H1 (cell line): ENCODE data around the gene CUX1. TPM values are rescaled to one million over a fixed set of nuclear protein-coding genes. Genes with fewer than 3 reads are reported as not detected.

Experiments
- CTCF ChIA-PET: fragments of 300-600 bp; sonication (Branson Sonifier 250); formaldehyde crosslinking; loops from one replicate; lab custom pipeline; 2021; ENCODE audit not compliant: partially characterized antibody; lab: Charles Lee
- POLR2A ChIA-PET: fragments of 300-600 bp; sonication (Branson Sonifier 250); formaldehyde crosslinking; loops from one replicate; lab custom pipeline; 2021; ENCODE audit warnings: inconsistent platforms; ENCODE audit not compliant: partially characterized antibody; lab: Charles Lee
- DNase-seq, 2 experiments: peaks; one replicate each; pipeline versions ENCODE4 v3.0.0 to v3.0.0-alpha.2; 2010 to 2022; ENCODE audit warnings: low spot score in 2 of 2, low read depth in 1 of 2, mixed read lengths in 1 of 2
- FAIRE-seq: peaks from 2 replicates; lab custom pipeline; 2011; peaks lifted over from hg19 to GRCh38; lab: Jason Lieb, UNC
- H2AFZ ChIP-seq: 2 replicates; pipeline ENCODE4 v1.8.1; 2012; ENCODE audit warnings: low read length, inconsistent platforms
- H2AK5ac ChIP-seq: 2 replicates; pipeline ENCODE4 v1.6.1; 2013; ENCODE audit warnings: low read depth, low read length
- H2BK120ac ChIP-seq: replicated peaks from 2 replicates; pipeline ENCODE3; 2013; ENCODE audit warnings: low read depth, low read length, inconsistent platforms
- H2BK12ac ChIP-seq: 2 replicates; pipeline ENCODE4 v1.6.1; 2013; ENCODE audit warnings: low read depth, low read length
- H2BK15ac ChIP-seq: 2 replicates; pipeline ENCODE4 v1.6.1; 2013; ENCODE audit warnings: low read length
- H2BK20ac ChIP-seq: 2 replicates; pipeline ENCODE4 v1.6.1; 2013; ENCODE audit warnings: low read length
- H2BK5ac ChIP-seq: 2 replicates; pipeline ENCODE4 v1.6.1; 2013; ENCODE audit warnings: low read depth, low read length
- H3K14ac ChIP-seq: 2 replicates; pipeline ENCODE4 v1.6.1; 2013; ENCODE audit warnings: inconsistent platforms; ENCODE audit not compliant: insufficient read length
- H3K18ac ChIP-seq: 2 replicates; pipeline ENCODE4 v1.6.1; 2013; ENCODE audit warnings: low read length; ENCODE audit errors: extremely low read depth
- H3K23ac ChIP-seq: 2 replicates; pipeline ENCODE4 v1.6.1; 2013; ENCODE audit warnings: inconsistent platforms; ENCODE audit not compliant: insufficient read length
- H3K23me2 ChIP-seq: 2 replicates; pipeline ENCODE4 v1.6.1; 2013; ENCODE audit warnings: low read depth, low read length
- H3K27ac ChIP-seq: 2 replicates; pipeline ENCODE4 v1.6.1; 2011; ENCODE audit warnings: low read depth, low read length, inconsistent platforms
- H3K27me3 ChIP-seq, 4 experiments: replicated peaks in 1 of 4; 1 replicate in 1 of 4; 2 replicates in 3 of 4; pipeline versions ENCODE4 v1.6.1 to v1.8.1; 2011 to 2013; ENCODE audit warnings: low read length in 3 of 4, mild to moderate bottlenecking in 3 of 4, inconsistent platforms in 2 of 4, mixed read lengths in 2 of 4, moderate library complexity in 1 of 4; ENCODE audit not compliant: control insufficient read depth in 3 of 4, insufficient read depth in 3 of 4; ENCODE audit errors: extremely low read depth in 1 of 4
- H3K36me3 ChIP-seq, 4 experiments: 2 replicates each; pipeline versions ENCODE4 v1.6.1 to v1.8.1; 2011 to 2013; ENCODE audit warnings: mild to moderate bottlenecking in 4 of 4, low read length in 3 of 4, moderate library complexity in 2 of 4, control low read depth in 1 of 4, inconsistent platforms in 1 of 4; ENCODE audit not compliant: insufficient read depth in 4 of 4, control insufficient read depth in 2 of 4
- H3K4ac ChIP-seq: replicated peaks from 2 replicates; pipeline ENCODE3; 2013; ENCODE audit warnings: low read length, low read depth, mixed read lengths, inconsistent platforms; ENCODE audit not compliant: insufficient read length
- H3K4me1 ChIP-seq, 4 experiments: replicated peaks in 1 of 4; 1 replicate in 1 of 4; 2 replicates in 3 of 4; pipeline versions ENCODE4 v1.6.1 to v1.8.1; 2011 to 2013; ENCODE audit warnings: low read length in 3 of 4, inconsistent platforms in 2 of 4, mixed read lengths in 1 of 4; ENCODE audit not compliant: insufficient read depth in 4 of 4, control insufficient read depth in 3 of 4
- H3K4me2 ChIP-seq, 2 experiments: 2 replicates each; pipeline versions ENCODE4 v1.6.1 to v1.8.1; 2011 to 2013; ENCODE audit warnings: low read depth in 2 of 2, low read length in 2 of 2, control low read depth in 1 of 2, inconsistent platforms in 1 of 2, mild to moderate bottlenecking in 1 of 2; ENCODE audit not compliant: insufficient read depth in 1 of 2
- H3K4me3 ChIP-seq, 4 experiments: fragments of 200-600, 300-600 bp in 1 of 4; sonication (generic), shearing (Covaris generic), sonication (Bioruptor Twin) in 1 of 4; 2 replicates each; pipeline versions ENCODE4 v1.5.1 to v1.8.1; 2011 to 2016; ENCODE audit warnings: low read length in 4 of 4, low read depth in 3 of 4, control low read depth in 2 of 4, inconsistent platforms in 2 of 4, mild to moderate bottlenecking in 2 of 4, mixed read lengths in 1 of 4, moderate library complexity in 1 of 4; ENCODE audit not compliant: insufficient read depth in 2 of 4; ENCODE audit errors: extremely low read depth in 1 of 4
- H3K56ac ChIP-seq: replicated peaks from 2 replicates; pipeline ENCODE3; 2013; ENCODE audit warnings: low read depth, mild to moderate bottlenecking, mixed read lengths, low read length, inconsistent platforms; ENCODE audit not compliant: insufficient read length
- H3K79me1 ChIP-seq: 2 replicates; pipeline ENCODE4 v1.6.1; 2013; ENCODE audit warnings: low read depth, low read length, control low read depth
- H3K79me2 ChIP-seq, 2 experiments: 2 replicates each; pipeline versions ENCODE4 v1.6.1 to v1.8.1; 2012 to 2013; ENCODE audit warnings: low read length in 2 of 2, mild to moderate bottlenecking in 2 of 2, inconsistent platforms in 1 of 2; ENCODE audit not compliant: insufficient read depth in 2 of 2, control insufficient read depth in 1 of 2
- H3K9ac ChIP-seq, 4 experiments: replicated peaks in 1 of 4; 1 replicate in 1 of 4; 2 replicates in 3 of 4; pipeline versions ENCODE4 v1.6.1 to v1.8.1; 2011 to 2013; ENCODE audit warnings: low read depth in 3 of 4, low read length in 3 of 4, control low read depth in 2 of 4, mild to moderate bottlenecking in 2 of 4, moderate library complexity in 2 of 4, inconsistent platforms in 1 of 4; ENCODE audit errors: extremely low read depth in 1 of 4
- H3K9me3 ChIP-seq, 2 experiments: 2 replicates each; pipeline versions ENCODE4 v1.6.1 to v1.8.1; 2012 to 2013; ENCODE audit warnings: mild to moderate bottlenecking in 2 of 2, moderate library complexity in 2 of 2, control low read depth in 1 of 2, inconsistent platforms in 1 of 2, low read depth in 1 of 2, low read length in 1 of 2, mixed read lengths in 1 of 2; ENCODE audit not compliant: insufficient read depth in 2 of 2
- H4K20me1 ChIP-seq, 2 experiments: replicated peaks in 1 of 2; 2 replicates each; pipeline versions ENCODE3 to v1.8.1; 2011 to 2013; ENCODE audit warnings: inconsistent platforms in 2 of 2, low read length in 2 of 2, mild to moderate bottlenecking in 1 of 2; ENCODE audit not compliant: insufficient read depth in 2 of 2, control insufficient read depth in 1 of 2
- H4K5ac ChIP-seq: 2 replicates; pipeline ENCODE4 v1.6.1; 2013; ENCODE audit warnings: low read length, low read depth, mixed read lengths, inconsistent platforms; ENCODE audit not compliant: insufficient read length
- H4K8ac ChIP-seq: 2 replicates; pipeline ENCODE4 v1.8.0; 2013; ENCODE audit warnings: mild to moderate bottlenecking, moderate library complexity, low read length, inconsistent platforms; ENCODE audit not compliant: insufficient read depth; ENCODE audit errors: extremely low read depth
- H4K91ac ChIP-seq: replicated peaks from 2 replicates; pipeline ENCODE3; 2013; ENCODE audit warnings: low read length, mixed read lengths, inconsistent platforms; ENCODE audit not compliant: insufficient read length
- CBX5 ChIP-seq: fragments of 300-800, 300-1000 bp; sonication (generic); IDR thresholded peaks from 2 replicates; pipeline ENCODE4 v1.7.1; 2016; ENCODE audit warnings: antibody characterized with exemption, low read length, low read depth
- CBX8 ChIP-seq: fragments of 300-800, 300-1000 bp; sonication (generic); IDR thresholded peaks from 2 replicates; pipeline ENCODE4 v1.7.1; 2016; ENCODE audit warnings: low read depth, low read length, borderline replicate concordance
- EGR1 ChIP-seq: IDR thresholded peaks from 2 replicates; pipeline ENCODE4 v1.6.1; 2011; ENCODE audit warnings: low read depth, low read length, borderline replicate concordance
- FOSL1 ChIP-seq: IDR thresholded peaks from 2 replicates; pipeline ENCODE4 v1.6.1; 2011; ENCODE audit warnings: mild to moderate bottlenecking, low read depth, low read length, moderate library complexity; ENCODE audit not compliant: insufficient read depth
- KDM1A ChIP-seq: fragments of 200-600, 300-600 bp; sonication (generic); IDR thresholded peaks from 2 replicates; pipeline ENCODE4 v1.7.1; 2016; ENCODE audit warnings: mild to moderate bottlenecking, low read length, borderline replicate concordance
- POLR2AphosphoS5 ChIP-seq: IDR thresholded peaks from 2 replicates; pipeline ENCODE4 v1.6.1; 2011; ENCODE audit warnings: low read depth, low read length
- RAD21 ChIP-seq, 2 experiments: IDR thresholded peaks in 1 of 2; conservative IDR thresholded peaks in 1 of 2; 2 replicates each; pipeline ENCODE4 v1.6.1; 2011; ENCODE audit warnings: low read depth in 2 of 2, low read length in 2 of 2, improper control_type of control experiment in 1 of 2, inconsistent platforms in 1 of 2, mild to moderate bottlenecking in 1 of 2, moderate library complexity in 1 of 2
- TAF1 ChIP-seq: IDR thresholded peaks from 2 replicates; pipeline ENCODE4 v1.6.1; 2011; ENCODE audit warnings: mild to moderate bottlenecking, low read depth, low read length
- WGBS, 2 experiments: shearing (Covaris generic) in 1 of 2; methylation state at CpG; one replicate each; pipeline versions ENCODE4 v1.1.6 to v1.1.7; 2013 to 2015; ENCODE audit warnings: low lambda C conversion rate in 2 of 2, mixed read lengths in 2 of 2, inconsistent platforms in 1 of 2, low coverage in 1 of 2, missing lambda C conversion rate in 1 of 2; ENCODE audit not compliant: insufficient replicate concordance in 2 of 2, insufficient coverage in 1 of 2, insufficient read length in 1 of 2; ENCODE audit errors: extremely low coverage in 1 of 2, missing lambda C conversion rate in 1 of 2; 5-methylcytosine and 5-hydroxymethylcytosine counted together
- polyA plus RNA-seq, 7 experiments: library from polyadenylated mRNA; depleted of rRNA in 3 of 7; stranded (reverse) in 5 of 7; unstranded in 2 of 7; fragments of >200 nt in 5 of 7; fragments of 200-250 nt in 2 of 7; gene quantifications; 1 replicate in 5 of 7; 2 replicates in 1 of 7; 4 replicates in 1 of 7; pipeline versions ENCODE4 v1.2.1 to v1.2.3, GENCODE V29; 2011 to 2013; ENCODE audit warnings: missing spikeins in 2 of 7, mixed read lengths in 2 of 7
- total RNA-seq: library from RNA; stranded (reverse); fragmentation: NEBNext Ultra II Directional; extraction: Animal tissue kit (Norgen Biotek cat#: 25700); gene quantifications from 2 replicates; pipeline ENCODE4 v1.2.1, GENCODE V29; 2021

CUX1 gene
- total and polyA plus RNA-seq, 2 of the 8 experiments (the other 6 are each of a cell fraction or from before 2014, with no cell fraction given): 21.6 to 65.9 TPM

- Histone ChIP-seq H3K9me3 (no peaks in the 10 kb centered on the region), H3K36me3 (no peaks in the 10 kb centered on the region), H3K23me2 (no peaks in the 10 kb centered on the region), H2BK20ac (no peak overlapping the region), H4K20me1 (no peaks in the 10 kb centered on the region), H2BK15ac (no peak overlapping the region), H3K9ac (no peak overlapping the region), H2BK120ac (no peak overlapping the region), H3K4me1 (peaks cover 0 to 3% (median 0%) of the 10 kb centered on the region in 4 experiments; a peak in 1 of 7 replicates), H2AK5ac (no peak overlapping the region), H3K4ac (no peak overlapping the region), H3K14ac (no peak overlapping the region), H3K18ac (no peak overlapping the region), H2BK12ac (0 out of 2 replicates have a peak overlapping the region, but pooled peaks have one; percentile 27), H3K56ac (no peak overlapping the region), H3K27ac (no peak overlapping the region), H2BK5ac (no peak overlapping the region), H4K91ac (no peak overlapping the region), H3K4me2 (no peak overlapping the region), H3K23ac (no peak overlapping the region), H3K27me3 (no peaks in the 10 kb centered on the region), H3K4me3 (no peak overlapping the region), H3K79me2 (no peaks in the 10 kb centered on the region), H4K8ac (peak overlapping the region; percentile 62; the same call in 1 of the 2 replicates), H4K5ac (no peak overlapping the region), H2AFZ (no peak overlapping the region), H3K79me1 (no peaks in the 10 kb centered on the region)
- CTCF ChIA-PET: interaction anchor here (0.5 to 3.6 kb wide), 23 partner anchors 8 to 1683 kb away, joined by 3 to 20 read pairs (median 4); no protein-coding TSS in a partner anchor
- POLR2A ChIA-PET: interaction anchor here (0.9 to 1.4 kb wide), 2 partner anchors 125 to 696 kb away, joined by 3 to 4 read pairs; partner anchors contain the start of gene PRKRIP1
- no peak for TF ChIP-seq TAF1
- no peak for TF ChIP-seq EGR1
- no peak for TF ChIP-seq CBX5
- TF ChIP-seq KDM1A: no peak
- no peak for TF ChIP-seq CBX8
- no peak for TF ChIP-seq POLR2AphosphoS5
- TF ChIP-seq RAD21 (IDR thresholded peaks at IDR 0.05 in 1 of 2, conservative IDR thresholded peaks at IDR 0.05 in 1 of 2; ENCODE audit: low read depth in 2 of 2, low read length in 2 of 2): no peak
- no peak for TF ChIP-seq FOSL1
- WGBS, 2 experiments: 93% methylated on average over 9 of the region's 10 CpGs; no CpG with 5 or more reads in 1 of the 2 experiments
- FAIRE-seq (no peak), DNase-seq (no peak)
Observed at GRCh38 chr7:102271158-102271798, 453.9 kb downstream of the CUX1 start.
